H1 (cell line): ENCODE measurements around the gene TXNDC5. TPM values are rescaled to one million over a fixed set of nuclear protein-coding genes. Genes with fewer than 3 reads are reported as not detected.

Experiments used
- CHD7 ChIP-seq: fragments of 300-600 bp; sonication (generic); IDR thresholded peaks from 2 replicates; pipeline ENCODE4 v1.7.1; 2012; ENCODE audit warnings: low read length, moderate library complexity, mild to moderate bottlenecking, inconsistent platforms; ENCODE audit not compliant: insufficient replicate concordance
- EP300 ChIP-seq, 2 experiments: IDR thresholded peaks; 1 replicate in 1 of 2; 2 replicates in 1 of 2; pipeline ENCODE4 v1.6.1; 2011 to 2012; ENCODE audit warnings: low read depth in 2 of 2, low read length in 2 of 2, mild to moderate bottlenecking in 2 of 2, borderline replicate concordance in 1 of 2, inconsistent platforms in 1 of 2, moderate library complexity in 1 of 2
- RNF2 ChIP-seq: fragments of 200-900, 300-1000 bp; sonication (generic); IDR thresholded peaks from 2 replicates; pipeline ENCODE4 v1.7.1; 2016; ENCODE audit warnings: borderline replicate concordance, low read depth, mild to moderate bottlenecking, antibody characterized with exemption, low read length; ENCODE audit not compliant: poor library complexity, severe bottlenecking; ENCODE audit errors: missing control alignments
- polyA plus RNA-seq, 7 experiments: library from polyadenylated mRNA; depleted of rRNA in 3 of 7; stranded (reverse) in 5 of 7; unstranded in 2 of 7; fragments of >200 nt in 5 of 7; fragments of 200-250 nt in 2 of 7; gene quantifications; 1 replicate in 5 of 7; 2 replicates in 1 of 7; 4 replicates in 1 of 7; pipeline versions ENCODE4 v1.2.1 to v1.2.3, GENCODE V29; 2011 to 2013; ENCODE audit warnings: missing spikeins in 2 of 7, mixed read lengths in 2 of 7
- total RNA-seq: library from RNA; stranded (reverse); fragmentation: NEBNext Ultra II Directional; extraction: Animal tissue kit (Norgen Biotek cat#: 25700); gene quantifications from 2 replicates; pipeline ENCODE4 v1.2.1, GENCODE V29; 2021

Gene TXNDC5
- total and polyA plus RNA-seq, 2 of the 8 experiments (the other 6 are each of a cell fraction or from before 2014, with no cell fraction given): 114 to 172 TPM

GRCh38 chr6:7910654-7911344, at the start of gene TXNDC5 (continued):
- no peak for TF ChIP-seq CHD7
- TF ChIP-seq RNF2: no peak
- no peak for TF ChIP-seq EP300 (IDR thresholded peaks at IDR 0.05; ENCODE audit: borderline replicate concordance in 1 of 2, low read depth in 2 of 2, low read length in 2 of 2)
